HEK293T (cell line): ENCODE data around the gene PELI2.

Experiments used
- ARNT ChIP-seq: fragments of 450-650 bp; IDR thresholded peaks from 2 replicates; pipeline ENCODE4 v1.6.1; 2017; ENCODE audit warnings: mild to moderate bottlenecking
- BHLHE40 ChIP-seq: fragments of 450-650 bp; IDR thresholded peaks from 2 replicates; pipeline ENCODE4 v1.6.1; 2016; ENCODE audit warnings: mild to moderate bottlenecking, moderate library complexity, borderline replicate concordance
- FOXK2 ChIP-seq: fragments of 450-650 bp; IDR thresholded peaks from 2 replicates; pipeline ENCODE4 v1.6.1; 2016; ENCODE audit warnings: mild to moderate bottlenecking
- FOXM1 ChIP-seq: fragments of 450-650 bp; IDR thresholded peaks from 2 replicates; pipeline ENCODE4 v1.6.1; 2017; ENCODE audit warnings: mild to moderate bottlenecking, borderline replicate concordance
- SP1 ChIP-seq: fragments of 450-650 bp; IDR thresholded peaks from 2 replicates; pipeline ENCODE4 v1.6.1; 2017
- TARDBP ChIP-seq: fragments of 450-650 bp; IDR thresholded peaks from 2 replicates; pipeline ENCODE4 v1.6.1; 2016

DNA sequence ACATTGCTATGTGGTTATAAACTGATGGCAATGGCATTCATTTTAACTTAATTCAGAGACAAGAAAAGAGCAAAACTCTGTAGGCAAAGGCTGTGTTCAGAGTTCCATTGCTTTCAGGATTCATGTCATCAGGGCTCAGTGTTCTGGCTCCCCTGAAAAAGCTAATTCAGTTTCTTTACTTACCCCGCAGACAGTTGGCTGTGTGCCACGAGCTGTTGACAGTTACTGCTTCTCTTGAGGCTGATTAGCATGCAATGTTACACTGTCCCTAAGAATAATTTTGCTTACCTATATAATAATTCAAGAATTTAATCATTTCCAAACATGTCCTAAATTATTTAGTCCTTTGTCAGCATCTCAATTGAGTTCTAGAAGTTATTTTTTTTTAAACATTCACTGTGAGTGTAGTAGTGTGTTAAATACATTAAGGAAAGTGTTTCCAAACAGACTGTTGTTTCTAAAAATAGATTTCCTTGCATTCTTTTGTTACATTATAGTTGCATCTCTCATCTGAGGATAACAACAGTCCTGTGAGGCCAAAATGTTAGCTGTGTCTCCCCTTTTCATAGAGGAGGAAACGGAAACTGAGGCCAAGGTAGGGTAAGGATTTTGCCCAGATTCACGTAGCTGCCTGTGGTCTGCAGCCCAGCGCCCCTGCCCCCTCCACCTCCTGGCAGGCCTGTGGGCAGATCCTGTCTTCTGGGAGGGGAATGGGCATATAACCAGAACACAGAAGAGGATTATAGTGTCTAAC lies 98.6 kb downstream of the PELI2 start:
- TF ChIP-seq FOXK2 (no peak), ARNT (no peak), SP1 (no peak), BHLHE40 (no peak), TARDBP (no peak), FOXM1 (no peak)
